Measurements from ENCODE around the gene YIPF3.

- TF ChIP-seq ZFP30 (CRISPR knock-in tag; IDR thresholded peaks at IDR 0.05) (no peak), GLIS3 (CRISPR knock-in tag; IDR thresholded peaks at IDR 0.05) (no peak)
These were observed 11.0 kb downstream of the YIPF3 start for GRCh38 chr6:43505718-43506117.

All from SK-N-SH treated with all-trans-retinoic acid at 6 μM for 48 hours (cell line).